ENCODE measurements around the gene TENM3.

TENM3 gene

GRCh38 chr4:182778222-182778982 lies 535.2 kb downstream of the TENM3 start:
- DNase-seq, result no peak

GRCh38 chr4:182786991-182787390 lies 543.8 kb downstream of the TENM3 start:
- Histone ChIP-seq H4K8ac (ENCODE audit: low read depth, low read length) (no peak overlapping the region), H3K79me2 (ENCODE audit: control insufficient read depth, insufficient read depth, low read length) (no peaks in the 10 kb centered on the region), H3K27ac (ENCODE audit: low read depth, low read length) (no peak overlapping the region), H3K18ac (ENCODE audit: low read length) (no peak overlapping the region), H3K4ac (ENCODE audit: low read depth, low read length) (no peak overlapping the region), H3K4me2 (ENCODE audit: low read length) (no peak overlapping the region), H3K79me1 (ENCODE audit: low read length) (no peaks in the 10 kb centered on the region), H3K27me3 (ENCODE audit: insufficient read depth, low read length, poor library complexity) (no peaks in the 10 kb centered on the region), H3K23ac (ENCODE audit: low read length) (no peak overlapping the region), H2AK5ac (ENCODE audit: low read length) (no peak overlapping the region), H3K4me3 (ENCODE audit: low read length) (no peak overlapping the region), H3K4me1 (ENCODE audit: control insufficient read depth, low read depth, low read length) (no peaks in the 10 kb centered on the region), H3K9ac (ENCODE audit: low read length) (no peak overlapping the region), H3K36me3 (ENCODE audit: control insufficient read depth, insufficient read depth, low read length) (peaks cover 2% of the 10 kb centered on the region), H2BK15ac (replicated peaks; ENCODE audit: low read depth) (no peak overlapping the region), H3K56ac (ENCODE audit: low read length) (no peak overlapping the region), H2BK5ac (ENCODE audit: low read length) (no peak overlapping the region), H2BK120ac (ENCODE audit: low read depth, low read length) (no peak overlapping the region), H4K5ac (ENCODE audit: low read length) (no peak overlapping the region)
- WGBS (ENCODE audit: extremely low coverage, insufficient coverage, low lambda C conversion rate), result no CpG with 5 or more reads among the region's 6 CpGs
- no peak for DNase-seq

More at GRCh38 chr4:182778222-182778982, 535.2 kb downstream of the TENM3 start:
- Histone ChIP-seq H3K36me3 (ENCODE audit: control insufficient read depth, insufficient read depth, low read length) (no peaks in the 10 kb centered on the region), H3K27ac (ENCODE audit: low read depth, low read length) (no peak overlapping the region), H4K5ac (ENCODE audit: low read length) (no peak overlapping the region), H3K4ac (ENCODE audit: low read depth, low read length) (no peak overlapping the region), H3K23ac (ENCODE audit: low read length) (no peak overlapping the region), H2BK5ac (ENCODE audit: low read length) (no peak overlapping the region), H3K79me1 (ENCODE audit: low read length) (no peaks in the 10 kb centered on the region), H3K4me1 (ENCODE audit: control insufficient read depth, low read depth, low read length) (no peaks in the 10 kb centered on the region), H3K4me2 (ENCODE audit: low read length) (no peak overlapping the region), H3K79me2 (ENCODE audit: control insufficient read depth, insufficient read depth, low read length) (no peaks in the 10 kb centered on the region), H4K8ac (ENCODE audit: low read depth, low read length) (no peak overlapping the region), H3K56ac (ENCODE audit: low read length) (no peak overlapping the region), H3K9ac (ENCODE audit: low read length) (no peak overlapping the region), H3K4me3 (ENCODE audit: low read length) (no peak overlapping the region), H3K27me3 (ENCODE audit: insufficient read depth, low read length, poor library complexity) (no peaks in the 10 kb centered on the region), H3K18ac (ENCODE audit: low read length) (no peak overlapping the region), H2AK5ac (ENCODE audit: low read length) (no peak overlapping the region), H2BK120ac (ENCODE audit: low read depth, low read length) (no peak overlapping the region), H2BK15ac (replicated peaks; ENCODE audit: low read depth) (no peak overlapping the region)
- WGBS (ENCODE audit: extremely low coverage, insufficient coverage, low lambda C conversion rate), result no CpG with 5 or more reads among the region's 10 CpGs

DNA sequence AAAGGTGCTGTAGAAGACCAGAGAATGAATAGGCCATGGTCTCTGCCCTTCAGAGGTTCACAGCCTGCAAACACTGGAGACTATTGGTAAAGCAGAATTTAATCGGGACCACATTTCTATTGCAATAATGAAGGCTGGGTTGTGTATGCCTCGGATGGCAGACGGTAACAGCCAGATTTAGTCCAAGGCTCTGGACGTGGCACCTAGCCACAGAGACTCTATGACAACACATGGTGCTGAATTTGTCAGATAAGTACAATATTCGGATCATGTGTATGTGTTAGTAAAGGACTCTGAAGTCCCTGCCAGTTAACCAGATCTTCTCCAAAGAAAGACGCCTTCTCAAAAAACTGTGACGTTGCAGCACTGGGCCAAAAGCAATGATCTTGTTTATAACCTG lies 545.0 kb downstream of the TENM3 start:
- Histone ChIP-seq H3K23ac (ENCODE audit: low read length) (no peak overlapping the region), H4K8ac (ENCODE audit: low read depth, low read length) (no peak overlapping the region), H3K4me1 (ENCODE audit: control insufficient read depth, low read depth, low read length) (no peaks in the 10 kb centered on the region), H3K27me3 (ENCODE audit: insufficient read depth, low read length, poor library complexity) (no peaks in the 10 kb centered on the region), H4K5ac (ENCODE audit: low read length) (no peak overlapping the region), H3K18ac (ENCODE audit: low read length) (no peak overlapping the region), H3K4ac (ENCODE audit: low read depth, low read length) (no peak overlapping the region), H3K9ac (ENCODE audit: low read length) (no peak overlapping the region), H3K56ac (ENCODE audit: low read length) (no peak overlapping the region), H2AK5ac (ENCODE audit: low read length) (no peak overlapping the region), H2BK120ac (ENCODE audit: low read depth, low read length) (no peak overlapping the region), H2BK15ac (replicated peaks; ENCODE audit: low read depth) (no peak overlapping the region), H3K79me1 (ENCODE audit: low read length) (no peaks in the 10 kb centered on the region), H3K79me2 (ENCODE audit: control insufficient read depth, insufficient read depth, low read length) (no peaks in the 10 kb centered on the region), H3K36me3 (ENCODE audit: control insufficient read depth, insufficient read depth, low read length) (peaks cover 4% of the 10 kb centered on the region), H3K27ac (ENCODE audit: low read depth, low read length) (no peak overlapping the region), H3K4me3 (ENCODE audit: low read length) (no peak overlapping the region), H3K4me2 (ENCODE audit: low read length) (no peak overlapping the region), H2BK5ac (ENCODE audit: low read length) (no peak overlapping the region)
- no CpG with 5 or more reads among the region's 7 CpGs for WGBS (ENCODE audit: extremely low coverage, insufficient coverage, low lambda C conversion rate)
- DNase-seq, result no peak

DNA sequence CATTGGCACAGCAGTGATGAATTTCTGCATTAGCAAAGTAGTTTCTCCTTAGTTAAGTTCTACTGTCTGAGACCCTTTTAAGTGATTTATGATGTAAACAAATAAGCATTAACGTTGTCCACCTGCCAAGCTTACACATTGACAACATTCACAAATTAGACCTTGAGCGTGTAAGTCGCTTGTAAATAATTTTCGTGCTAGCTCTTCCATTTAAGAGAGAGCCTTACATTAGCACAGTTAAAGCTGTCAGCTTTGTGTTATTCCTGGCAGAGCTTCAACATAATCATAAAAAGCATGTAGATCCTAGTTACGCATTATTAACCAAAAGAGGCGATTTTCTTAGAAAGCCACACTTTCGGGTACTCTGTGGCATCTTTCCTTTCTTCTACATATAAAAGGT lies 546.3 kb downstream of the TENM3 start:
- no peak overlapping the region for H2BK5ac ChIP-seq (ENCODE audit: low read length)
- no CpG with 5 or more reads among the region's 7 CpGs for WGBS (ENCODE audit: extremely low coverage, insufficient coverage, low lambda C conversion rate)
- H4K5ac ChIP-seq (ENCODE audit: low read length), result no peak overlapping the region
- no peak overlapping the region for H2AK5ac ChIP-seq (ENCODE audit: low read length)
- no peak overlapping the region for H3K23ac ChIP-seq (ENCODE audit: low read length)
- H3K79me2 ChIP-seq (ENCODE audit: control insufficient read depth, insufficient read depth, low read length), result no peaks in the 10 kb centered on the region
- H3K4me1 ChIP-seq (ENCODE audit: control insufficient read depth, low read depth, low read length), result no peaks in the 10 kb centered on the region
- no peak overlapping the region for H2BK15ac ChIP-seq (replicated peaks; ENCODE audit: low read depth)
- H3K4ac ChIP-seq (ENCODE audit: low read depth, low read length), result no peak overlapping the region
- no peak overlapping the region for H3K18ac ChIP-seq (ENCODE audit: low read length)
- H4K8ac ChIP-seq (ENCODE audit: low read depth, low read length), result no peak overlapping the region
- H3K27ac ChIP-seq (ENCODE audit: low read depth, low read length), result no peak overlapping the region
- no peaks in the 10 kb centered on the region for H3K27me3 ChIP-seq (ENCODE audit: insufficient read depth, low read length, poor library complexity)
- H3K56ac ChIP-seq (ENCODE audit: low read length), result no peak overlapping the region
- no peak for DNase-seq
- H3K4me3 ChIP-seq (ENCODE audit: low read length), result no peak overlapping the region
- no peaks in the 10 kb centered on the region for H3K79me1 ChIP-seq (ENCODE audit: low read length)
- no peak overlapping the region for H3K4me2 ChIP-seq (ENCODE audit: low read length)
- no peak overlapping the region for H3K9ac ChIP-seq (ENCODE audit: low read length)
- H3K36me3 ChIP-seq (ENCODE audit: control insufficient read depth, insufficient read depth, low read length), result peaks cover 4% of the 10 kb centered on the region
- no peak overlapping the region for H2BK120ac ChIP-seq (ENCODE audit: low read depth, low read length)

DNA sequence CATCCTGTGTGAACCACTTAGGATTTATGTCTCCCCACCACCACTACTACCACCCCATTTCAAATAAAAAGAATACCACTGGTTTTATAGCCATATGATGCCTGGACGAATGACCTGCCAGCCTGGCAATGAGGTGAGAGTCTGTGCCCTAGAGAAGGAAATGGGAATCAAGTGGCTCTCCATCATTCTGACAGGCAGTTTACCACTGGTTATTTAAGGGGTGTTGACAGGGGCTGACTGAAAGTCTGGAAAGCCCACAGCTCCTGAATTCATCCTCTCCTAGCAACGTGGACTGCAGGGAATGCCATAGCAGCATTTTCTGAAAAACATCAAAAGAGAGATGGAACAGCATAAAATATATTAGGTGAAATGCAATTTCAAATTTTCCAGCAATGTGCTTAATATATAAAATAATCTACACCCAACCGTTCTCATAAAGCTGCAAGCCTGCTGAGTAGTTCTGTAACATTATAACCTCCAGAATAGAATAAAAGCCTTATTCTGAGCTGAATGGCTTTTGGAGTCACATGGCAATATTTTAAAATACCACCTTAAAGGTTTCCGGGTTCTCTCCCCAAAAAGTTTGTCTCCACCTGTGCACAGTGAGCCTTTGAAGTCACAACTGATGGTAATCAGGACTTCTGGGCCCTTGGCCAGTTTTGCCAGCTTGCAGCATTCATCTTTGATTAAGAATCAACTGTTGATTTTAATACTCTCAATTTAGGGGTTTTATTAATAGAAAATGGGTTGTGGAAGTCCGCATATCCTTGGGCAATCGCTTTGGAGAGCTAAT lies 552.4 kb downstream of the TENM3 start:
- Histone ChIP-seq H3K56ac (ENCODE audit: low read length) (no peak overlapping the region), H3K4ac (ENCODE audit: low read depth, low read length) (no peak overlapping the region), H2AK5ac (ENCODE audit: low read length) (no peak overlapping the region), H3K4me3 (ENCODE audit: low read length) (no peak overlapping the region), H2BK15ac (replicated peaks; ENCODE audit: low read depth) (no peak overlapping the region), H2BK120ac (ENCODE audit: low read depth, low read length) (no peak overlapping the region), H3K27ac (ENCODE audit: low read depth, low read length) (no peak overlapping the region), H3K4me2 (ENCODE audit: low read length) (no peak overlapping the region), H3K36me3 (ENCODE audit: control insufficient read depth, insufficient read depth, low read length) (peaks cover 4% of the 10 kb centered on the region), H3K4me1 (ENCODE audit: control insufficient read depth, low read depth, low read length) (peaks cover 2% of the 10 kb centered on the region), H3K18ac (ENCODE audit: low read length) (no peak overlapping the region), H2BK5ac (ENCODE audit: low read length) (no peak overlapping the region), H3K23ac (ENCODE audit: low read length) (no peak overlapping the region), H3K79me2 (ENCODE audit: control insufficient read depth, insufficient read depth, low read length) (no peaks in the 10 kb centered on the region), H3K27me3 (ENCODE audit: insufficient read depth, low read length, poor library complexity) (no peaks in the 10 kb centered on the region), H4K5ac (ENCODE audit: low read length) (no peak overlapping the region), H3K79me1 (ENCODE audit: low read length) (no peaks in the 10 kb centered on the region), H4K8ac (ENCODE audit: low read depth, low read length) (no peak overlapping the region), H3K9ac (ENCODE audit: low read length) (no peak overlapping the region)
- no peak for DNase-seq
- no CpG with 5 or more reads among the region's 6 CpGs for WGBS (ENCODE audit: extremely low coverage, insufficient coverage, low lambda C conversion rate)

All from mesendoderm (in vitro differentiated cells).